Measurements from ENCODE around the gene ZNF358.
A peak's percentile ranks its signal among the peaks of the same experiment; 100 is the strongest.

DNA sequence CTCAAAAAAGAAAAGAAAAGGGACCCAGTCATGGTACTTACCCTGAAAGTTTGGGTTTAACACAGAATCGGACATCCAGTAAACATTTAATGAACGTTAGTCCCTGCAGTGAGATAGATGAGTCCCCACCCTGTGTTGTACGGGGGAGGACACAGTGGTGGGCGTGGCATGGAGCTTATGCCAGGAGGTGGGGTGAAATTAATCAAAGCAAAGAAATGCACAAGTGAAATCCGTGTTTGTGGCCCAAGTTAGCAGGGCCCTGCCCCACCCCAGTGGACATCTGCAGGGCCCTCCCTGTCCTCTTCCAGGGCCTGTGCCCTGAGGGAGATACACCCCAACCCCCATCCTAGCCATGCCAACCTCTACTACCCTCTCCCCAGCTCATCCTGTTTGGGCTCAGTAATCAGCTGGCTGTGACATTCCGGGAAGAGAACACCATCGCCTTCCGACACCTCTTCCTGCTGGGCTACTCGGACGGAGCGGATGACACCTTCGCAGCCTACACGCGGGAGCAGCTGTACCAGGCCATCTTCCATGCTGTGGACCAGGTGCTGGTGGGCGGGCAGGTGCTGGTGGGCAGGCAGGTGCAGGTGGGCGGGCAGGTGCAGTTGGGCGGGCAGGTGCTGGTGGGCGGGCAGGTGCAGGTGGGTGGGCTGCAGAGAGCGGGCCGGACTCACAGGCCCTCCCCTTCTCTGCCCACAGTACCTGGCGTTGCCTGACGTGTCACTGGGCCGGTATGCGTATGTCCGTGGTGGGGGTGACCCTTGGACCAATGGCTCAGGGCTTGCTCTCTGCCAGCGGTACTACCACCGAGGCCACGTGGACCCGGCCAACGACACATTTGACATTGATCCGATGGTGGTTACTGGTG, 10.4 kb downstream of the ZNF358 start:
- TF ChIP-seq, protein P1, sequence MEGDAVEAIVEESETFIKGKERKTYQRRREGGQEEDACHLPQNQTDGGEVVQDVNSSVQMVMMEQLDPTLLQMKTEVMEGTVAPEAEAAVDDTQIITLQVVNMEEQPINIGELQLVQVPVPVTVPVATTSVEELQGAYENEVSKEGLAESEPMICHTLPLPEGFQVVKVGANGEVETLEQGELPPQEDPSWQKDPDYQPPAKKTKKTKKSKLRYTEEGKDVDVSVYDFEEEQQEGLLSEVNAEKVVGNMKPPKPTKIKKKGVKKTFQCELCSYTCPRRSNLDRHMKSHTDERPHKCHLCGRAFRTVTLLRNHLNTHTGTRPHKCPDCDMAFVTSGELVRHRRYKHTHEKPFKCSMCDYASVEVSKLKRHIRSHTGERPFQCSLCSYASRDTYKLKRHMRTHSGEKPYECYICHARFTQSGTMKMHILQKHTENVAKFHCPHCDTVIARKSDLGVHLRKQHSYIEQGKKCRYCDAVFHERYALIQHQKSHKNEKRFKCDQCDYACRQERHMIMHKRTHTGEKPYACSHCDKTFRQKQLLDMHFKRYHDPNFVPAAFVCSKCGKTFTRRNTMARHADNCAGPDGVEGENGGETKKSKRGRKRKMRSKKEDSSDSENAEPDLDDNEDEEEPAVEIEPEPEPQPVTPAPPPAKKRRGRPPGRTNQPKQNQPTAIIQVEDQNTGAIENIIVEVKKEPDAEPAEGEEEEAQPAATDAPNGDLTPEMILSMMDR (IDR thresholded peaks at IDR 0.05 in 8 of 11, conservative IDR thresholded peaks at IDR 0.05 in 3 of 11): no peak
- TF ChIP-seq POLR2A (IDR thresholded peaks at IDR 0.05): no peak
- peak; percentile 29 to 67 (median 62) for TF ChIP-seq POLR2AphosphoS5 (IDR thresholded peaks at IDR 0.05)

Data from spleen (tissue), 7 donors.